ENCODE results near the gene NOTCH1.
"Not testable (repeated sequence)": the region's sequence is repeated elsewhere in the genome, so short reads cannot be mapped to it uniquely, and the experiment has no call there.

The NOTCH1 gene

GRCh38 chr9:136545965-136546696 lies at the start of gene NOTCH1:
Gene NOTCH1 (minus strand): TSS chr9:136546048. CDS start chr9:136545786, 262 bp downstream.
- DNase-seq, result peak; percentile 94

GRCh38 chr9:136594492-136594891 lies 48.6 kb upstream of the NOTCH1 start:
- DNase-seq, result no peak

GRCh38 chr9:136593581-136593980 lies 47.7 kb upstream of the NOTCH1 start:
- DNase-seq, result no peak

- no peak for DNase-seq
Measured at GRCh38 chr9:136592666-136593065, 46.8 kb upstream of the NOTCH1 start.

GRCh38 chr9:136590821-136591752 lies 45.2 kb upstream of the NOTCH1 start:
- DNase-seq, result no peak

GRCh38 chr9:136589766-136590763 lies 44.2 kb upstream of the NOTCH1 start:
- DNase-seq, result no peak

- DNase-seq, result peak; percentile 61
Measured at GRCh38 chr9:136588663-136589464, 43.0 kb upstream of the NOTCH1 start.

GRCh38 chr9:136587944-136588662 lies 42.3 kb upstream of the NOTCH1 start:
- no peak for DNase-seq

GRCh38 chr9:136587145-136587943 lies 41.5 kb upstream of the NOTCH1 start:
- DNase-seq, result no peak

- no peak for DNase-seq
Measured at GRCh38 chr9:136586391-136586953, 40.6 kb upstream of the NOTCH1 start.

GRCh38 chr9:136585531-136586120 lies 39.8 kb upstream of the NOTCH1 start:
- DNase-seq, result no peak

GRCh38 chr9:136584934-136585333 lies 39.1 kb upstream of the NOTCH1 start:
- DNase-seq, result no peak

- no peak for DNase-seq
Measured at GRCh38 chr9:136584401-136584932, 38.6 kb upstream of the NOTCH1 start.

- no peak for DNase-seq
Measured at GRCh38 chr9:136582977-136583735, 37.3 kb upstream of the NOTCH1 start.

- no peak for DNase-seq
Measured at GRCh38 chr9:136581614-136582447, 36.0 kb upstream of the NOTCH1 start.

GRCh38 chr9:136579650-136580219 lies 33.9 kb upstream of the NOTCH1 start:
- not testable (repeated sequence) for DNase-seq
